ENCODE data around the gene EPHB3. TPM values are rescaled to one million over a fixed set of nuclear protein-coding genes. Genes with fewer than 3 reads are reported as not detected.

The EPHB3 gene
- total RNA-seq, 1 experiment from 2014 or later = 4.1 TPM

DNA sequence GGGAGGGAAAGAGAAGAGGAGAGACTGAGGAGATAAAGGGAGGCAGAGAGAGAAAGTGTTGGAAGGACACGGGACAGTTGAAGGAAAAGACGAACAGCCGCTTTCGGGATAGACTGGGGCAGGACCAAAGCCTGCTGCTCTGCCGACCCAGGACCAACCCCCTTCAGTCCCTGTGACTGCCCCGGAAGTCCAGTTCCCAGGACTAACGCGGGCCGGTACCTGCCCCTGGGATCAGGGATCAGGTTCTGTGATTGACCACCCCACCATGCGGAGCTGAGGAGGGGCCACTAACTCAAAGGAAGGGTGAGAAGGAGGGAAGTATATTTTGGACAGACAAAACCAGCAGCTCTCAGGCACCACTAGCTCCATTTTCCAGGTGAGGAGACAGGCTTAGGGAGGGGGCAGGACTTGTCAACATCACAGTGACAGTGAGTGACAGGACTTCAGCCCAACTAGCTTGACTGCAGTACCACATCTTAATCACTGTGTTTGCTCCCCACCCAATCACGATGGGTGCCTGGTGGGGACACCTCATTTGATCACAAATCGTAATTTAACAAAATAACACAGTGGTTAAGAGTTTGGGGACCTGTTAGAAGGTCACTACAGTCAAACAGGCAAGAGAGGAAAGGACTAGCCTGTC lies 9.8 kb upstream of the EPHB3 start:
- H3K4me1 ChIP-seq (replicated peaks) = no peaks in the 10 kb centered on the region
- no peaks in the 10 kb centered on the region for H3K36me3 ChIP-seq
- no peaks in the 10 kb centered on the region for H3K27me3 ChIP-seq (replicated peaks)
- no peak overlapping the region for H3K4me3 ChIP-seq
- no peak for DNase-seq (ENCODE audit: low read depth in 1 of 2, low spot score in 2 of 2)
- no peaks in the 10 kb centered on the region for H3K9me3 ChIP-seq (replicated peaks)
- H3K27ac ChIP-seq = no peak overlapping the region

- no peak overlapping the region for H3K27ac ChIP-seq
- H3K4me1 ChIP-seq (replicated peaks) = no peaks in the 10 kb centered on the region
- H3K27me3 ChIP-seq (replicated peaks) = no peaks in the 10 kb centered on the region
- DNase-seq (ENCODE audit: low read depth in 1 of 2, low spot score in 2 of 2) = no peak
- no peaks in the 10 kb centered on the region for H3K9me3 ChIP-seq (replicated peaks)
- H3K36me3 ChIP-seq = no peaks in the 10 kb centered on the region
- no peak overlapping the region for H3K4me3 ChIP-seq
These were observed 9.3 kb upstream of the EPHB3 start for GRCh38 chr3:184552296-184552695.

DNA sequence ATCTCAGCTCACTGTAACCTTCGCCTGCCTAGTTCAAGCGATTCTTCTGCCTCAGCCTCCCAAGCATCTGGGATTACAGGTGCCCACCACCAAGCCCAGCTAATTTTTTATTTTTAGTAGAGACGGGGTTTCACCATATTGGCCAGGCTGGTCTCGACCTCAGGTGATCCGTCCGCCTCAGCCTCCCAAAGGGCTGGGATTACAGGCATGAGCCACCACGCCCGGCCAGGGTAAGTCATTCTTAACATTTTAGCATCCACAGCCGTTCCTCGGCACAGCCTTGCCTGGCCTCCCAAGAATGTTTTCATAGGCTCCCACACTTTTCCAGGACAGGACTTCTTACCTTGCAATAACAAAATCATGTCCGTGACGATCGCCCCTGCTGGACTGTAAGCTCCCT lies 8.7 kb upstream of the EPHB3 start:
- no peak overlapping the region for H3K4me3 ChIP-seq
- no peak overlapping the region for H3K27ac ChIP-seq
- no peaks in the 10 kb centered on the region for H3K4me1 ChIP-seq (replicated peaks)
- no peaks in the 10 kb centered on the region for H3K9me3 ChIP-seq (replicated peaks)
- no peaks in the 10 kb centered on the region for H3K27me3 ChIP-seq (replicated peaks)
- no peaks in the 10 kb centered on the region for H3K36me3 ChIP-seq
- no peak for DNase-seq (ENCODE audit: low read depth in 1 of 2, low spot score in 2 of 2)

DNA sequence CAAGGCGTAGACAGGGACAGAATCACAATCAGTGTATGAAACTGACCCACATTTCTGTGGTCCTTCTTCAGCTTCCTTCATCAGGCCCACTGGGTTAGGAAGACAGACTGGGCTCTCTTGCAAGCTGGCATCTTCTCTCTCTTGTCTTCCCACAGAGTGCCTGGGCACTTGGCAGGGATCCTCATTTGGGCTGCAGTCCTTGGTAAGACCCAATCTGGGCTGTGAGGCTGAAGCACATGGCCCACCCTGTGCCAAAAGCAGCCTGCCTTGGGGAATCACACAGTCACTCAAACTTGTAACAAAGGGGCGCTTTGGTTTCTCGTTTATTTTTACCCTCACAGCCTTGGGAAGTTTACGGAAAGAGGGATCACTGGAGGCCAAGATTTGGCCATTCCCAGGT lies 8.2 kb upstream of the EPHB3 start:
- Histone ChIP-seq H3K27ac (no peak overlapping the region), H3K4me1 (replicated peaks) (no peaks in the 10 kb centered on the region), H3K9me3 (replicated peaks) (no peaks in the 10 kb centered on the region), H3K4me3 (no peak overlapping the region), H3K27me3 (replicated peaks) (no peaks in the 10 kb centered on the region), H3K36me3 (no peaks in the 10 kb centered on the region)
- no peak for DNase-seq (ENCODE audit: low read depth in 1 of 2, low spot score in 2 of 2)

- no peak overlapping the region for H3K27ac ChIP-seq
- no peaks in the 10 kb centered on the region for H3K36me3 ChIP-seq
- H3K4me1 ChIP-seq (replicated peaks) = no peaks in the 10 kb centered on the region
- H3K9me3 ChIP-seq (replicated peaks) = no peaks in the 10 kb centered on the region
- no peak for DNase-seq (ENCODE audit: low read depth in 1 of 2, low spot score in 2 of 2)
- H3K4me3 ChIP-seq = no peak overlapping the region
- H3K27me3 ChIP-seq (replicated peaks) = no peaks in the 10 kb centered on the region
These were observed 7.1 kb upstream of the EPHB3 start for GRCh38 chr3:184554461-184554860.

DNA sequence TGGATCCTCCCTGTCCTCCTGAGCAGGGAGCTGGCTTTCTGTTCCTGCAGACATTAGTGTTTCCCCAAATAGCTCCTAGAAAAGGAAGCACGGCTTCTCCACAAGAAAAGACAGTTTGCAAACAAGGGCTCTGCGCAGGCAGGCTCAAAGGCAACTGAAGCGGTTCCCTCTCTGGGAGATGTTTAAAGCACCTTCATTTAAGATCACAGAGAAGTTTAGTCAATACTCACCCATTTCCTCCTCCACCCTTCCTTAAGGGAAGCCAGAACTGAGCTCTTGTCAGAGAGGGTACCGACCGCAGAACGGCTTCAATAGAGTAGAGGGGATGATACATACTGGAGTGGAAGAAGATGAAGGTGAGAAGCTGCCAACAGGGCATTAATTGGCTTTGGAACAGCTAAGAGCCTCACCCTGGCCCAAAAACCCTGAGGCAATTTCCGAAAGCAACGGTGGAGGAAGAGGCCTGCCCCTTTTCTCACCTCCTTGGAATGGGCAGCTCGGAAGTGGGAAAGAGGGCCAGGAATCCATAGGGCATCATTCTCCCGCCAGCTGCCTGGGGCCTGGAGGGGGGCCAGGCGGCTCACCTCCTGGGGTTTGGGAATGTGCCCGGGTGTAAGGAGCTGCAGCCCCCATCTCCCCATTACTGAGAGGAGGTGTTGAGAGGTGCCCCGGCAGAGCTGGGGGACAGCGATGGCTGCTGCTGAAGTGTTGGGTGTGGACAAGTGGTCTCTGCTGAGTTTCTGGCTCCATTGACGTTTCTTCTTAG lies 4.8 kb upstream of the EPHB3 start:
- Histone ChIP-seq H3K27ac (no peak overlapping the region), H3K36me3 (no peaks in the 10 kb centered on the region), H3K4me1 (replicated peaks) (peaks cover 8% of the 10 kb centered on the region), H3K9me3 (replicated peaks) (no peaks in the 10 kb centered on the region), H3K27me3 (replicated peaks) (no peaks in the 10 kb centered on the region), H3K4me3 (no peak overlapping the region)
- no peak for DNase-seq (ENCODE audit: low read depth in 1 of 2, low spot score in 2 of 2)

DNA sequence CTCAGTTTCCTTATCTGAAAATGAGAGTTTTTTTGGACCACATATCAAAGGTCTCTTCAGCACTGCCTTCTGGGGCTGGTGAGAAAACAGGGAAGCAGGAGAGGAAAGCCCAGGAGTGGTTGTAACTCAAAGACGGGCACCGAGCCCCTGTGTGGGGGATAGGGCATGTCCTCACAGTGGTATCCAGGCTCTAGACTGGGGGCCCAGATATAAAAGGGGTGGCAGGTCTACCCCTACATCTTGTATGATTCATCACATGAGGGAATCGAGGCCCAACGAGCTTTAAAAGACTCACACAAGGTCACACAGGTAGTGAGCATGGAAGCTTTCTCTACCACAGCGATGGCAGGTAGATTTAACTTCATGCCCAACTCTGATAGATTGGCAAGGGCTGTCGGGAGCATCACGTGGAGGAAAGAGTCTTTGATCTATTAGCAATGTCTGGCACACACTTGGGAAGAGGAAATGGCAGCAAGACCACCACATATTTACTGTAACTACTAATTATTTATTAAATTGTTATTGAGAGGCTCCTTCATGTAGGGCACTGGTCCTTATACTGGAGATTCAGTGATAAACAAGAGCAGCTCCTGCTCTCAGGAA lies 4.1 kb upstream of the EPHB3 start:
- peaks cover 15% of the 10 kb centered on the region for H3K4me1 ChIP-seq (replicated peaks)
- DNase-seq (ENCODE audit: low read depth in 1 of 2, low spot score in 2 of 2) = no peak
- no peak overlapping the region for H3K27ac ChIP-seq
- no peaks in the 10 kb centered on the region for H3K27me3 ChIP-seq (replicated peaks)
- no peaks in the 10 kb centered on the region for H3K36me3 ChIP-seq
- H3K4me3 ChIP-seq = no peak overlapping the region
- H3K9me3 ChIP-seq (replicated peaks) = no peaks in the 10 kb centered on the region

DNA sequence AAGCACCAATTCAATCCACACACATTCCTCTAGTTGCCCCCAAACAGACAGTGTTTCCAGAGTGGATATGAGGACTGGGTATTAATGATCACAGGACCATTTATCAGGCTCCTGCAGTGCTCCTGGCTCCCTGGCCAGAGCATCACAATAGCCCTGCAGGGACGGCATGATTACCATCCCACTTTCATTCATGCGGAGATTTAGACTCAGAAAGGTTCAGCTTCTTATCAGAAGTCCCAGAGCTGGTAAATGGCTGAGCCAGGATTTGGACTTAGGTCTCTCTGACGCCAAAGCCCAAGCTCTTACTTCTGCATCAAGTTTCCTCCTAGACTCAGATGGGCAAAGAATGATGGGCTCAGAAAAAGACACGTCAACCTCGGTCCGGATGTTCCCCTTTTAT lies 2.9 kb upstream of the EPHB3 start:
- Histone ChIP-seq H3K27ac (no peak overlapping the region), H3K36me3 (no peaks in the 10 kb centered on the region), H3K4me3 (no peak overlapping the region), H3K4me1 (replicated peaks) (peaks cover 18% of the 10 kb centered on the region), H3K9me3 (replicated peaks) (no peaks in the 10 kb centered on the region), H3K27me3 (replicated peaks) (no peaks in the 10 kb centered on the region)
- no peak for DNase-seq (ENCODE audit: low read depth in 1 of 2, low spot score in 2 of 2)

GRCh38 chr3:184559336-184559735 lies 2.2 kb upstream of the EPHB3 start:
- Histone ChIP-seq H3K27ac (no peak overlapping the region), H3K4me1 (replicated peaks) (peaks cover 18% of the 10 kb centered on the region), H3K9me3 (replicated peaks) (no peaks in the 10 kb centered on the region), H3K27me3 (replicated peaks) (no peaks in the 10 kb centered on the region), H3K4me3 (no peak overlapping the region), H3K36me3 (no peaks in the 10 kb centered on the region)
- no peak for DNase-seq (ENCODE audit: low read depth in 1 of 2, low spot score in 2 of 2)

- Histone ChIP-seq H3K4me1 (replicated peaks) (peaks cover 24% of the 10 kb centered on the region), H3K27me3 (replicated peaks) (no peaks in the 10 kb centered on the region), H3K9me3 (replicated peaks) (no peaks in the 10 kb centered on the region), H3K27ac (no peak overlapping the region), H3K36me3 (no peaks in the 10 kb centered on the region), H3K4me3 (no peak overlapping the region)
- no peak for DNase-seq (ENCODE audit: low read depth in 1 of 2, low spot score in 2 of 2)
These were observed 1.1 kb upstream of the EPHB3 start for GRCh38 chr3:184560531-184560930.

DNA sequence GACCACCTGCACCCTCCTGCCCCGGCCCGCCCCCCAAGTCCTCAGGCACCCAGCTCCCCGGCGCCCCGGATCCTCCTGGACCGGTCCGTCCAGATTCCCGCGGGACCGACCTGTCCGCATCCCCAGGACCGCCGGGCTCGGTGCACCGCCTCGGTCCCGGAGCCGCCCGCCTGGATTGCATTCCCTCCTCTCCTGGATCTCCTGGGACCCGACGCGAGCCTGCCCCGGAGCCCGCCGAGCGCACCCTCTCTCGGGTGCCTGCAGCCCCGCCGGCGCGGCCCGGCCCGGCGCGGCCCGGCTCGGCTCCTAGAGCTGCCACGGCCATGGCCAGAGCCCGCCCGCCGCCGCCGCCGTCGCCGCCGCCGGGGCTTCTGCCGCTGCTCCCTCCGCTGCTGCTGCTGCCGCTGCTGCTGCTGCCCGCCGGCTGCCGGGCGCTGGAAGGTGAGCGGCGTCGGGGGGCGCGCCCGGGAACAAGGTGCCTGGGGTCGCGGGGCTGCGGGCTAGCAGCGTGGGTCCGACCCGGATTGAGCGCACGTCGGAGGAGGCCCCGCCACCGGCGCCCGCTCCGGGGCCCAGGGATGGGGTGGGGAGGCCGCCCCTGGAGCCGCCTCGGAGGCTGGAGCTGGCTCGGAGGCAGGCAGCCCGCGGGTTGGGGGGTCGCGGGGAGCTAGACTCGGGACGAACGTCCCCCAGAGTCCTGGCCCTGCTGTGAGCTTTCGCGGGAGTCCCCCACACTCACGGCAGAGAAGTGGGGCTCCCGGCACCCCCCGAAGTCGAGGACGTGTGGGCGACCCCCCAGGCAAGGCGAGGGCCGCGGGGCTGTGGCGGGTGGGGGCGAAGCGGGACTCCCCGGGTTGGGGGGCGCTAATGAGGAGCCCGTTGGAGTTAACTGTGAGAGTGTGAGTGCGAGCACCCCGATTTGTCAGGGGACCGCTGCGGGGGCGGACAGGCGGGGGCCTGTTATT lies 610 bp downstream of the EPHB3 start:
- H3K4me3 ChIP-seq = peak overlapping the region; percentile 50
- no peak overlapping the region for H3K27ac ChIP-seq
- peaks cover 35% of the 10 kb centered on the region for H3K4me1 ChIP-seq (replicated peaks)
- no peaks in the 10 kb centered on the region for H3K9me3 ChIP-seq (replicated peaks)
- no peaks in the 10 kb centered on the region for H3K27me3 ChIP-seq (replicated peaks)
- H3K36me3 ChIP-seq = no peaks in the 10 kb centered on the region
- no peak for DNase-seq (ENCODE audit: low read depth in 1 of 2, low spot score in 2 of 2)

DNA sequence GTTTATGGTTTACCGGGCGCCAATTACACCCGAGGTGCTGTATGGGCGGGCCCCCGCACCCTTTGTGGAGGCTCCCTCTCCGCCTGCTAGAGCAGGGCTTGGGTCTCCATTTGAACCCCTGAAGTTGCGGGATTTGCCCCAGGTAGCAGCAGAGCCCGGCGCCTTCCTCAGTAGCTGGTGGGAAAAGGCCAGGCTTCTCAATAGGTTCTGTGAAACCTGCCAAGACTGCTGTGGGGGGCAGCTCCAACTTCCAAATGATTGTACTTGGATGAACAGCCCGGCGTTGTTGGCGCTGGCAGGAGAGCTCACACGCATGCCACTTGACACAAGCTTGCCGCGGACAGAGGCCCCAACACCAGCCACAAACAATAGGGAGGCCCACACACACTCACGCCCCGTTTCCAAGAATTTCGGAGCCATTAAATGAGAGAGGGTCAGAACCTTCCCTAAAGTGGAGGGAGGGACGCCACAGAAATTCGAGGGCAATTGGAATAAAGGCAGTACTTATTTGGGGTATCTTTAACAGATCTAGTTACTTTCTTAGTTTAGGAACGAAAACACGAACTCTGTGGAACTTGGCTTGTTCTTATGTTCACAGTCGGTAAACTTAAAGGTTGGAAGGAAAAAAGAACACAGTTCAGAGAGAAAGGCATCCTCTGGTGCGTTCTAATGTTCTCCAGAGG lies 1.4 kb downstream of the EPHB3 start:
- no peak overlapping the region; the same call in 1 of the 2 replicates for H3K4me3 ChIP-seq
- DNase-seq (ENCODE audit: low read depth in 1 of 2, low spot score in 2 of 2) = no peak
- H3K27me3 ChIP-seq (replicated peaks) = no peaks in the 10 kb centered on the region
- no peak overlapping the region for H3K27ac ChIP-seq
- no peaks in the 10 kb centered on the region for H3K9me3 ChIP-seq (replicated peaks)
- peaks cover 38% of the 10 kb centered on the region for H3K4me1 ChIP-seq (replicated peaks)
- H3K36me3 ChIP-seq = no peaks in the 10 kb centered on the region

DNA sequence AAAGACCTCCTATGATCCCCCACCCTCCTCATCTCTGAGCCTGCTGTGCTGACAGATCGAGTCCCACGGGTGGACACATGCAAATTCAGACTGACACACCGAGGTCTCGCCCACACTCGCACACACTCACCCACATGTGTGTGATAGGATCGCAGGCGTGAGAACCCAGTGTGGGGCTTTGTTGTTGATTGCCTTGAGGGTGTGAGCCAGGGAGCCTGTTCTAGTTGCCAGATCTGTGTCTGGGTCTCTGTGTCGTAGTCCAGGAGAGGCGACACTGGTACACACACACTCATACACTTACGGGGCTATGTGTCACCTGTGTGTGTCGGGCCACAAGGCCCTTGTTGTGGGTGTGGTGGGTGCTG lies 2.0 kb downstream of the EPHB3 start:
- H3K27ac ChIP-seq = no peak overlapping the region
- H3K27me3 ChIP-seq (replicated peaks) = no peaks in the 10 kb centered on the region
- H3K4me1 ChIP-seq (replicated peaks) = peaks cover 43% of the 10 kb centered on the region
- no peak for DNase-seq (ENCODE audit: low read depth in 1 of 2, low spot score in 2 of 2)
- H3K4me3 ChIP-seq = no peak overlapping the region
- no peaks in the 10 kb centered on the region for H3K36me3 ChIP-seq
- no peaks in the 10 kb centered on the region for H3K9me3 ChIP-seq (replicated peaks)
